Measurements from ENCODE around the gene ACKR3. TPM values are rescaled to one million over a fixed set of nuclear protein-coding genes. Genes with fewer than 3 reads are reported as not detected.

Gene ACKR3
- total RNA-seq, 2 experiments from 2014 or later = 1.3 to 3.3 TPM

DNA sequence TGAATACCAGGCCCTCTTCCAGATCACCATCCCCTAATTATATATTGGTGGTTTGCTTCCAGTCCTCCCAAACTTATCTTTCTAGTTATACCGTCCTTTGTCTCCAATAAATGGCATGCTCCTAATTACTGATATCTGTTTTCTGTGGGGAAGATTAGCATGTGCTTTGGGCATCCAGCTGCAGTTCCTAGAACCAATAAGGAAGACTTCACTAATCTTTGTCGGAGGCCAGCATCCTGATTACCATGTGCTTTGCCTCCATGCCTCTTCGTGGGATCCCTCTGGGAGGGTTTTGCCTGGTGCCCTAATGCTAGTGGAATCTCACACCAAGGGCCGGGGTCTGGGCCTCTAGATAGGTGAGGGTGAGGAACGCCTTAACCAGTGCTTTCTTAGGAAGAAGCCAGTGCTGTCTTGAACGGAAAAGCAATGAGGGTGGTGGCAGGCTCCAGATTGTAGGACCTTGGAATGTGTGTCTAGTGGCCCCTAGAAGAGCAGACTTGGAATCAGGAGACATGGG lies 47.7 kb downstream of the ACKR3 start:
- CTCF ChIA-PET = no interaction called here
- Mint-ChIP-seq H3K4me3 (no peak overlapping the region), H3K4me1 (peaks cover 4% of the 10 kb centered on the region), H3K9me3 (ENCODE audit: low read depth) (no peaks in the 10 kb centered on the region), H3K27ac (no peak overlapping the region), H3K27me3 (peaks cover 16% of the 10 kb centered on the region), H3K36me3 (no peaks in the 10 kb centered on the region)
- ATAC-seq (no peak), DNase-seq (no peak)

DNA sequence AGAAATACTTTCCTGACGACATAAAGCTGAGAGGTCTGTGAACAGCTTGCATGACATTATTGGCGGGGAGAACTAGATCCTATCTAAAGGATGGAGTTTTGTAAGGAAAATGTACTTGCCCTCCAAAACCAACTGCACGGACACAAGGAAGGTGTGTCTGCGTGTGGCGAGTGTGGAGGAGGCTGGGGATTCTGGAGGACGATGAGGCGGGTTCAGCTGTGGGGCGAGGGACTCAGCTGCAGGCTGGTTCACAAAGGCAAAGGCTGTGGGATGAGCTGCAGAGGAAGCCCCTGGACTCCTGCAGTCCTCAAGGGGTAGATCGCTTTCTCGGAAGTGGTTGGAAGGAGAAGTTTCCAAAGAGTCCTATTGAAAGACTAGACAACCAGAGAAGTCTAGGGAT lies 48.2 kb downstream of the ACKR3 start:
- H3K4me1 Mint-ChIP-seq = peaks cover 4% of the 10 kb centered on the region
- no peak overlapping the region for H3K4me3 Mint-ChIP-seq
- H3K27ac Mint-ChIP-seq = no peak overlapping the region
- H3K9me3 Mint-ChIP-seq (ENCODE audit: low read depth) = no peaks in the 10 kb centered on the region
- CTCF ChIA-PET = no interaction called here
- H3K36me3 Mint-ChIP-seq = no peaks in the 10 kb centered on the region
- DNase-seq = no peak
- H3K27me3 Mint-ChIP-seq = peaks cover 16% of the 10 kb centered on the region
- ATAC-seq = no peak

DNA sequence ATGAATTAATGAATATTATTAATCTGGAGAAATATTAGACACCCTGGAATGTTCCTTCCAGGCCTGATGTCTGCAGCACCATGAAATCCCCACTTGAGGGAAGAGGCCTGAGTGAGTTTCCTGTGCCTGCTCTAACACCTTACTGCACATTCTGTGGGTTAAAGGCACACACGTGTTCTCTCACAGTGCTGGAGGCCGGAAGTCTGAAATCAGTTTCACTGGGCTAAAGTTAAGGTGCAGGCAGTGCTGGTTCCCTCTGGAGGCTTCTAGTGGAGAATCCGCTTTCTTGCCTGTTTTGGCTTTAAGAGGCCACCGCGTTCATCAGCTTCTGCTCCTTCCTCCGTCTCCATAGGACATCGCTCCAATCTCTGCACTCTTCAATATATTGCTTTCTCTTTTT lies 48.7 kb downstream of the ACKR3 start:
- Mint-ChIP-seq H3K36me3 (no peaks in the 10 kb centered on the region), H3K4me3 (no peak overlapping the region), H3K27me3 (peaks cover 16% of the 10 kb centered on the region), H3K9me3 (ENCODE audit: low read depth) (no peaks in the 10 kb centered on the region), H3K4me1 (peaks cover 4% of the 10 kb centered on the region), H3K27ac (no peak overlapping the region)
- CTCF ChIA-PET = no interaction called here
- DNase-seq (no peak), ATAC-seq (no peak)

DNA sequence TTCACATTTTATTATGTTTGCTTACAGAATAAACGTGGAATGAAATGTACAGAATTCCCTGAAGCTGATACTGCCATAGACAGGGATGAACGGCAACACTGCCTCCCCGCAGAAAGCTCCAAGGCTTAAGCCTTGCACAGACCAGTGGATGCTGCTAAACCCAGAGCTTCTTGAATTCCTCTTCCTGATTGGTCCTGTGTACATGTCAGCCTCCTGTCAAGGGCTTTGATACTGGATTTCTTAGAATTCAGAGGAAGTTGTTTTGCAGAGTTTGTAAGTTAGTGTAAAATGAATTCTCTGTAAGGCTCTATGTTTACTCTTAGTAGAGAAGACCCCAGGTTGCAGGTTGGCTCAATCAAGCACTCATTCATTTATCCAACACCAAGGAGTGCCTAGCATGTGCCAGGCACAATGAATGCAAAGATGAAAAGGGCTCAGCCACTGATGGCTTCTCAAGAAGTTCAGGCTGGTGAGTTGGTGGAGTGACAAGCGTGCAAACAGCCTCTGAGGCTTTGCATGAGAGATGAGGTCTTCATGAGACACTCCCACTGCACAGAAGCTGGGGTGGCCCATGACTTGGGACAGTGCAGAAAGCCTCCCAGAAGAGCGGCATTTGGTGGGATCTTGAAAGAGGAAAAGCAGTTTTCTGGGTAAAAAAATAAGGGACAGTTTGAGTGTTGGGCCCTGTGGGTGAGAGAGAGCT lies 50.4 kb downstream of the ACKR3 start:
- H3K4me1 Mint-ChIP-seq = peaks cover 4% of the 10 kb centered on the region
- DNase-seq (no peak), ATAC-seq (no peak)
- H3K27ac Mint-ChIP-seq = no peak overlapping the region
- H3K4me3 Mint-ChIP-seq = no peak overlapping the region
- H3K27me3 Mint-ChIP-seq = peaks cover 10% of the 10 kb centered on the region
- no peaks in the 10 kb centered on the region for H3K9me3 Mint-ChIP-seq (ENCODE audit: low read depth)
- no peaks in the 10 kb centered on the region for H3K36me3 Mint-ChIP-seq
- CTCF ChIA-PET = no interaction called here

DNA sequence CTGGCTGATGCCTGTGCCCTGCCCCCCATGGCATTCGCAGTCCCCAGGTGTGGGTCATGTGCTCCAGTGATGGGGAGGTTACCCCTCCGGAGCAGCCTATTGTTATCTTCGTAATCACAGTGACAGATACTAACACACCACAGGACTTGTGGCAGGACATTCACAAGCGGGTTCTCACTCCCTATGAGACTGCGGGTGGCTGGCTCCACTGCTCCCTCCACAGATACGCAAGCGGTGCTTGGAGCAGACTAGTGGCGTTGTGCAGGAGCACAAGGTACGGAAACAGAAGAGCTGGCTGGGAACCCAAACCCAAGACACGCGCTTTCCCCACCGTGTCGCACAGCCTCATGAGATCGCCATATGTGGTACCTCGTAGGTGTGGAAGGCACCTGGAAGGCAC lies 52.2 kb downstream of the ACKR3 start:
- CTCF ChIA-PET = no interaction called here
- H3K9me3 Mint-ChIP-seq (ENCODE audit: low read depth) = no peaks in the 10 kb centered on the region
- H3K4me1 Mint-ChIP-seq = peaks cover 4% of the 10 kb centered on the region
- ATAC-seq (no peak), DNase-seq (no peak)
- peaks cover 10% of the 10 kb centered on the region for H3K27me3 Mint-ChIP-seq
- no peak overlapping the region for H3K27ac Mint-ChIP-seq
- H3K4me3 Mint-ChIP-seq = no peak overlapping the region
- H3K36me3 Mint-ChIP-seq = no peaks in the 10 kb centered on the region

DNA sequence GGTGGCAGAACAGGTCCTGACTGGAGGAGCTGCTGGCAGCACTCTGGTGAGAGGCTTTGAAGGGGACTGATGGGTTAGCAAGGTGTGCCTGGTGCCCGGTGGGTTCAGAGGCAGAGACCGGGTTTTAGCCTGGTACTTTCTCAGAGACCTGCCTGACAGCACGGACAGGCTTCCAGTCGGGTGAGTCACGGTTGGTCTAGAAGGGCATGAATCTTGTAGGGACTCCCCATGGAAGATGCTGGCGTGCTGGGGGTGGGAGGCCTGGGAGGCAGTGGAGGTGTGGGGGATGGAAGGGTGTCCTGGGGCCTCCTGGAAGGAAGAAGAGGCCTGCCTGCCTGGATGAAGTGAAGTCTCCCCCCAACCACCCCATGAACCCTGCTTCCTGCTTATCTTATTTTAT lies 52.6 kb downstream of the ACKR3 start:
- Mint-ChIP-seq H3K4me3 (no peak overlapping the region), H3K9me3 (ENCODE audit: low read depth) (no peaks in the 10 kb centered on the region), H3K36me3 (no peaks in the 10 kb centered on the region), H3K4me1 (peaks cover 4% of the 10 kb centered on the region), H3K27me3 (peaks cover 10% of the 10 kb centered on the region), H3K27ac (no peak overlapping the region)
- DNase-seq = no peak
- no peak for ATAC-seq
- CTCF ChIA-PET = no interaction called here

DNA sequence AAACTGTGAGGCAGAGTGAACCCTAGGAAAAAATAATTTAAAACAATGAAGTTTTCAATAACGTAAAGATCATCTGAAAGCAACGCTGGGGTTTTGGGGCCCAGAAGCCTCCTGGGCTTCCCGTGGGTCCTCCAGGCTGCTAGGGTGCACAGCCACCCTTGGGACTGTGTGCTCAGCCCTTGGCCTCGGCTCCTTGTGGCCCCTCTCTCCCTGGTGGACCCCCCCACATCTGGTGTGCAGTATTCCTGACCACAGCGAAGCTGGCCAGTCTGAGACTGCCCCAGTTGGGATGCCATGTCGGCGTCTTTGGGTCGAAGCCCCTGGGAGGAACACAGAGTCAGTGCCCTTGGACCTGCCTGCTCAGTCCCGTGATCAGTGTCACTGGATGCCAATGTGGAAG lies 53.0 kb downstream of the ACKR3 start:
- Mint-ChIP-seq H3K9me3 (ENCODE audit: low read depth) (no peaks in the 10 kb centered on the region), H3K36me3 (no peaks in the 10 kb centered on the region), H3K4me3 (no peak overlapping the region), H3K27me3 (peaks cover 10% of the 10 kb centered on the region), H3K27ac (no peak overlapping the region), H3K4me1 (peaks cover 4% of the 10 kb centered on the region)
- CTCF ChIA-PET = no interaction called here
- DNase-seq = no peak
- ATAC-seq = no peak

DNA sequence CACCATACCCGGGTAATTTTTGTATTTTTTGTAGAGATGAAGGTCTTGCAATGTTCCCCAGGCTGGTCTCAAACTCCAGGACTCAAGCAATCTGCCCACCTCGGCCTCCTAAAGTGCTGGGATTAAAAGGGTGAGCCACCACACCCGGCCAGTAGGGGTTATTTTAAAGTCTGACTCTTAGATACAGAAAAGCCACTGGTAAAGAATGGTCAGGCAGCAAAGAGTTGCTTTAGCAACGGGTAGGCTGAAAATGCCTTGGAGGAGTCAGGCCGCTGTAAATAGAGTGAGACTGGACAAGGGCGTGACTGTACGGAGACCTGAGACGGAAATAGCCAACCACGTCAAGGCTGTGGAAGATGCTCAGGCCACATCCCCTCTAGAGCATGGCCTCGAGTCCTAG lies 54.2 kb downstream of the ACKR3 start:
- Mint-ChIP-seq H3K36me3 (no peaks in the 10 kb centered on the region), H3K4me1 (peaks cover 4% of the 10 kb centered on the region), H3K27me3 (peaks cover 7% of the 10 kb centered on the region), H3K9me3 (ENCODE audit: low read depth) (no peaks in the 10 kb centered on the region), H3K4me3 (no peak overlapping the region), H3K27ac (no peak overlapping the region)
- no peak for ATAC-seq
- DNase-seq = no peak
- CTCF ChIA-PET = no interaction called here

DNA sequence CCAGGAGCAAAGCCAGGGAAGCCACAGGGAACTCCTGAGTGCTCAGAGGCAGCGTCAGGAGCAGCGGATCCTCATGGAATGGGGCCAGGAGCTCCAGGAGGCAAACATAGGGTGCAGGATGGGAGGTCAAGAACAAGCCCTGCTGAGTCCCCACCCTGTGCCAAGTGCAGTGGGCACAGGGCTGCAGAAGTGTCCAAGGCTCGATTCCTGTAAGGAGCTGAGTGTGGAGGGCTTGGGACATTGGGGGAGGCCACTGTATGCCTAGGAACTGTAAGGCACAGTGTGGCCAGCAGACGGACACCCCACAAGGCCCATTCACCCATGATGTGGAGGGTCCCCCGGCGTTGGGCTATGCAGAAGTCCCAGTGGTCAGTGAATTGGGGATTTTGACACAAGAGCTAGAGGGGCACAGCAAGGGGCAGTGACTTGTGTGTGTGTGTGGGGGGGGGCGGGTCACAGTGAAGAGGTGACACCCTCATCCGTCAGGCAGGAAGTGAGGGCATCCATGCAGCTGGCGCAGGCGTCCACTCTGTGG lies 55.6 kb downstream of the ACKR3 start:
- Mint-ChIP-seq H3K27ac (no peak overlapping the region), H3K27me3 (peaks cover 5% of the 10 kb centered on the region), H3K9me3 (ENCODE audit: low read depth) (no peaks in the 10 kb centered on the region), H3K36me3 (no peaks in the 10 kb centered on the region), H3K4me1 (peaks cover 1% of the 10 kb centered on the region), H3K4me3 (no peak overlapping the region)
- DNase-seq (no peak), ATAC-seq (no peak)
- CTCF ChIA-PET = no interaction called here

DNA sequence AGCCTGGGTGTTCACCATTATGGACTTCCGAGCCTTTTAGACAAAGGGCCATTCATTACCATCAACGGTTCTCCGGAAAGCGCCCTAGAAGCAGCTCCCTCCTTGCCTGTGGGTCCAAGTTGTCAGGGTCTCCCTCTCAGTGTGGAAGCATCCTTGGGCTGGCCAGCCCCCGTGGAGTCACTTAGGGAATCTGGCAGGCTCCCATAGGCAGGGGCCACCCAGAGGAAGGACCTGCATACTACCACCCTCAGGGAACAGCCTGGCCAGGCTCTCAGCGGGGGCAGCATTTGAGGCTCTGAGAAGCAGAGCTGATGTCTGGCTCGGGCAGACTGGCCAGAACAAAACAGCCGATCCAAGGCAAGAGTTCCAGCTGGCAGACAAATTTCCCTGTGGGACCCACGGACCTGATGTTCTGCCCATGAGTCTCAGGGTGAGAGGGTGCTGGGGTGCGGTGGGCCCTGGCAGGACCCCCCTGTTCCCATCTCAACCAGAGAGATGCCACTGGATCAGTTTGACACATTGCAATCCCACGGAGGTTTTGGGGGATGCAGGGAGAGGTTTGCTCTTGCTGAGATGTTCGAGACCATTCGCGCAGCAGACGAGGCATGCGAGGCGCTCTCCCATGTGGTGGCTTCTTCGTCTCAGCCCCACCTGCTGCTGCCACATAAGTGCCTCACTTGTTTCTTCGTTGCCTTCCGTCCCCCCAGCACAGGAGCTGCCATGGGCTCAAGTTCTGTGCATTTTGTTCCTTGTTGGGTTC lies 56.9 kb downstream of the ACKR3 start:
- Mint-ChIP-seq H3K27ac (no peak overlapping the region), H3K36me3 (no peaks in the 10 kb centered on the region), H3K27me3 (no peaks in the 10 kb centered on the region), H3K4me1 (no peaks in the 10 kb centered on the region), H3K4me3 (no peak overlapping the region), H3K9me3 (ENCODE audit: low read depth) (no peaks in the 10 kb centered on the region)
- ATAC-seq (no peak), DNase-seq (no peak)
- CTCF ChIA-PET = no interaction called here

DNA sequence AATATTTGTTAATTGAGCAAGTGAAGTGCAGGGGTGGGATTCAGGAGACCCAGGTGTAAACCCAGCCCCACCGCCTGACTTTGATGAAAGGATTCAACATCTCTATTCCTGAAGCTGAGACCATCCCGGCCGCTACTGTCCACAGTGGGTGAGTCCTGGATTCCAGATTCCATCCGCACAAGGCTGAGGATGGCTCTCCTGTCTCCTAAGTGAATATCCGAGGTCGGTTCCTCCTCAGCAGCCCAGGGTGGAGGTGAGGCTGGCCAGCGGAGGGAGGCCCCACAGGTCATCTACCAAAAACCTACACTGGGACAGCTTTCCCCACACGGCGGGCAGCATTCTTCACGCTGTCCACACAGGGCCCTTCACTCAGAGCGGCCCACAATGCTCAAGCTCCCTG lies 57.6 kb downstream of the ACKR3 start:
- H3K36me3 Mint-ChIP-seq = no peaks in the 10 kb centered on the region
- no peaks in the 10 kb centered on the region for H3K4me1 Mint-ChIP-seq
- DNase-seq (no peak), ATAC-seq (no peak)
- H3K4me3 Mint-ChIP-seq = no peak overlapping the region
- CTCF ChIA-PET = no interaction called here
- no peaks in the 10 kb centered on the region for H3K27me3 Mint-ChIP-seq
- H3K9me3 Mint-ChIP-seq (ENCODE audit: low read depth) = no peaks in the 10 kb centered on the region
- H3K27ac Mint-ChIP-seq = no peak overlapping the region

DNA sequence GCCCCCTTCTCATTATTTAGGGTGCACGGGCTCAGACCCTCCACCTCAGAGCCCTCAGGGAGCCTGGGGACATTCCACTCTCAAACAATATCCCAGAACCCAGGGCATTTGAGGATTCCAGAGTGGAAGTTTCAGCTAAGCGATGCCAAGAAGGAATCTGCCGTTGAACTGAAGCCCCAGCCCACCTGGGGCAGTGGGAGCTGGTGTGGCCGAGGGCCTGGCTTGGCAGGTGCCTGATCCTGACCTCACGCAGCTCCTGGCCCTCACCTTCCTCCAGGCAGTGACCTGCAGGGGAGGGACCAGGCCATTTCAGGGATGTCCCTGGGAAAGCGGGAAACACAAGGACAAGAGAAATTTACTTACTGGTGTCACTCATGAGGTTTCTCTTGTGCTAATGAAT lies 58.2 kb downstream of the ACKR3 start:
- Mint-ChIP-seq H3K27me3 (no peaks in the 10 kb centered on the region), H3K4me1 (no peaks in the 10 kb centered on the region), H3K4me3 (no peak overlapping the region), H3K9me3 (ENCODE audit: low read depth) (no peaks in the 10 kb centered on the region), H3K36me3 (no peaks in the 10 kb centered on the region), H3K27ac (no peak overlapping the region)
- DNase-seq (no peak), ATAC-seq (no peak)
- CTCF ChIA-PET = no interaction called here

DNA sequence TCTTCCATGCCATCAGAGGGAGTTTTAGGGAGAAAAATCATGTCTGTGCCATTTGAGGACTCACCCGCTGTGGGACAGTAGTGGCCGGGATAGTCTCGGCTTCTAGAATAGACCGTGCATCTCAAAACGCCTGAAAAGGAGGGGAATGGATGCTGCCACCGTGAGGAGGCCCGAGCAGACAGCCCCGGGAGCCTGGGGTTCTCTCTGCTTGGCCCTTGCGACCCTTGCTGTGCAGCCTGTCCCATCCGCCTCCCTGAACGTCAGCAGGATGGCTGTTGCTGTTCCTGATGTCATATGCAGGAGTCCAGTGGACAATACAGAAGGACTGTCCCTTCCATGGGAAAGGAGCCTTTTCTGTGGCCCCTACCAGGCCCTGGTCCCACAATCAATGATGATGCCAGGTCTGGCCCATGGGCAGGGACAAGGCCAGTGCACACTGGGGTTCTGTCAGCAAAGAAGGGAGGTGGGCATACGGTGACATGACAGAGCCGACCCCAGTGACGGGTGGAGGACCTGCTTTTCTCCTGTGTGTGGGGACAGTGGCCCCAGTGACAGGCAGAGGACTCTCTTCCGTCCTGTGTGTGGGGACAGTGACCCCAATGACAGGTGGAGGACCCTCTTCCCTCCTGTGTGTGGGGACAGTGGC lies 58.8 kb downstream of the ACKR3 start:
- DNase-seq (no peak), ATAC-seq (no peak)
- Mint-ChIP-seq H3K4me3 (no peak overlapping the region), H3K9me3 (ENCODE audit: low read depth) (no peaks in the 10 kb centered on the region), H3K27me3 (no peaks in the 10 kb centered on the region), H3K36me3 (no peaks in the 10 kb centered on the region), H3K27ac (no peak overlapping the region), H3K4me1 (no peaks in the 10 kb centered on the region)
- CTCF ChIA-PET = no interaction called here
